ENCODE results near the gene SLC2A2.

- TF ChIP-seq CTCF (IDR thresholded peaks at IDR 0.05; ENCODE audit: poor library complexity) (peak; percentile 66), EZH2phosphoT487 (IDR thresholded peaks at IDR 0.05; ENCODE audit: low read depth, severe bottlenecking, unreplicated experiment) (no peak)
Observed at GRCh38 chr3:171049861-171050444, 23.4 kb upstream of the SLC2A2 start.
